A549 (cell line): ENCODE data around the gene OR10G3.

Experiments used
- CEBPB ChIP-seq, 2 experiments: fragments of >200 bp in 1 of 2; sonication (Bioruptor Twin) in 1 of 2; formaldehyde crosslinking in 1 of 2; IDR thresholded peaks; 2 replicates each; pipeline ENCODE4 v1.6.1; 2012 to 2016
- CHD4 ChIP-seq: fragments of 200-600 bp; sonication (generic); IDR thresholded peaks from 2 replicates; pipeline ENCODE4 v1.6.1; 2016; ENCODE audit warnings: antibody characterized with exemption, mild to moderate bottlenecking, borderline replicate concordance
- EHMT2 ChIP-seq: fragments of 200-600 bp; sonication (generic); IDR thresholded peaks from 2 replicates; pipeline ENCODE4 v1.6.1; 2016; ENCODE audit warnings: antibody characterized with exemption, low read depth, mild to moderate bottlenecking, moderate library complexity
- EP300 ChIP-seq, 2 experiments: fragments of >200 bp; sonication (Bioruptor Twin); formaldehyde crosslinking; IDR thresholded peaks; 2 replicates in 1 of 2; 3 replicates in 1 of 2; pipeline ENCODE4 v1.6.1; 2016 to 2017
- FOSB ChIP-seq: fragments of 250-450 bp; sonication (Bioruptor Pico); IDR thresholded peaks from 2 replicates; pipeline ENCODE4 v1.5.0; 2020; ENCODE audit warnings: mild to moderate bottlenecking, moderate library complexity
- JUN ChIP-seq, 2 experiments: fragments of >200 bp; sonication (Bioruptor Twin); formaldehyde crosslinking; IDR thresholded peaks; 2 replicates in 1 of 2; 3 replicates in 1 of 2; pipeline ENCODE4 v1.6.1; 2016 to 2017
- JUNB ChIP-seq: fragments of >200 bp; sonication (Bioruptor Twin); formaldehyde crosslinking; IDR thresholded peaks from 2 replicates; pipeline ENCODE4 v1.6.1; 2016
- POLR2A ChIP-seq: IDR thresholded peaks from 2 replicates; pipeline ENCODE4 v1.6.1; 2012; ENCODE audit warnings: mild to moderate bottlenecking, low read length
- TF ChIP-seq, protein P1 (sequence below): fragments of >200 bp; sonication (Bioruptor Twin); formaldehyde crosslinking; IDR thresholded peaks from 3 replicates; pipeline ENCODE4 v1.5.1; 2016
- TF ChIP-seq, protein P2 (sequence below): IDR thresholded peaks from 2 replicates; pipeline ENCODE4 v1.6.1; 2012
- TF ChIP-seq, protein P3 (sequence below): fragments of 150-350 bp; IDR thresholded peaks from 2 replicates; pipeline ENCODE4 v1.6.1; 2014; ENCODE audit warnings: low read depth, mild to moderate bottlenecking, low read length
- TF ChIP-seq, protein P4 (sequence below): fragments of 200-600 bp; sonication (generic); IDR thresholded peaks from 2 replicates; pipeline ENCODE4 v1.6.1; 2016; ENCODE audit warnings: antibody characterized with exemption, mild to moderate bottlenecking, moderate library complexity

DNA sequence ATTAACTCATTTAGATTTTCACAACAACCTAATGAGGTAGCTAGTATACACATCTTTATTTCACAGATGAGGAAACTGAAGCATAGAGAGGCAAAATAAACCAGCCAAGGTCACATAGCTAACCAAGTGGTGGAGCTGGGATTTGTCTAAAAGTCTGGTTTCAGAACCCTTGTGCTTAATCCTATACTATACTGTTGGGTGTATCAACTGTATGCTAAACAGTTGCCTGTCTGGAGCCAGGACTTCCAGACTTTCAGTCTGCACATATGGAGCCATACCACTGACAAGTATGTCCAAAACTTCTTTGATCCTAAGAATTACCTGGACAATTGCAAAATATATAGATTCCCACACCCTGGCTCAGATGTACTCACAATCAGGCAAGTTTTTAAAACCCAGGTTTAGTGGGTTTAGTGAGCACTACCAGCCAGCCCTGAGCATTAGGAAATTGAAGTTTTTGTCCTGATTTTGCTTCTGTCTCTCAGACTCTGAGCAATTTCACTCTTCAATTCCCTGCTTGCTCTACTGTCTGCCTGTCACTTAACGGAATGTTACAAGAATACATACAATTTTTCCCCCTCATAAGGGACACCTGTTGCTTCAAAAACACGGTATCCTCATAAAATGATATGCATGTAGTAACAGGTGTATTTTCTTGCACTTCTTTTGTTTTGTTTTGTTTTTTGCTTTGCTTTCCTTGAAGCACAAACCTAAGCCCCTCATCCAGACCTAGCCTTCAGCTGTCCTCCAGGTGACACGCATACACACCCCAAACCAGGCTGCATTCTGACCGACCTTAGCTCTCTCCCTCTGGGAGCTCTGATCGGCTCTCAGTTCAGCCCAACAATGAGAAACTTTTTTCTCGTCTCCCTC lies 44.1 kb downstream of the OR10G3 start:
- TF ChIP-seq CEBPB (IDR thresholded peaks at IDR 0.05) = no peak
- TF ChIP-seq POLR2A = no peak
- no peak for TF ChIP-seq EP300 (IDR thresholded peaks at IDR 0.05)
- TF ChIP-seq, protein P1, sequence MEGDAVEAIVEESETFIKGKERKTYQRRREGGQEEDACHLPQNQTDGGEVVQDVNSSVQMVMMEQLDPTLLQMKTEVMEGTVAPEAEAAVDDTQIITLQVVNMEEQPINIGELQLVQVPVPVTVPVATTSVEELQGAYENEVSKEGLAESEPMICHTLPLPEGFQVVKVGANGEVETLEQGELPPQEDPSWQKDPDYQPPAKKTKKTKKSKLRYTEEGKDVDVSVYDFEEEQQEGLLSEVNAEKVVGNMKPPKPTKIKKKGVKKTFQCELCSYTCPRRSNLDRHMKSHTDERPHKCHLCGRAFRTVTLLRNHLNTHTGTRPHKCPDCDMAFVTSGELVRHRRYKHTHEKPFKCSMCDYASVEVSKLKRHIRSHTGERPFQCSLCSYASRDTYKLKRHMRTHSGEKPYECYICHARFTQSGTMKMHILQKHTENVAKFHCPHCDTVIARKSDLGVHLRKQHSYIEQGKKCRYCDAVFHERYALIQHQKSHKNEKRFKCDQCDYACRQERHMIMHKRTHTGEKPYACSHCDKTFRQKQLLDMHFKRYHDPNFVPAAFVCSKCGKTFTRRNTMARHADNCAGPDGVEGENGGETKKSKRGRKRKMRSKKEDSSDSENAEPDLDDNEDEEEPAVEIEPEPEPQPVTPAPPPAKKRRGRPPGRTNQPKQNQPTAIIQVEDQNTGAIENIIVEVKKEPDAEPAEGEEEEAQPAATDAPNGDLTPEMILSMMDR = no peak
- TF ChIP-seq, protein P2, sequence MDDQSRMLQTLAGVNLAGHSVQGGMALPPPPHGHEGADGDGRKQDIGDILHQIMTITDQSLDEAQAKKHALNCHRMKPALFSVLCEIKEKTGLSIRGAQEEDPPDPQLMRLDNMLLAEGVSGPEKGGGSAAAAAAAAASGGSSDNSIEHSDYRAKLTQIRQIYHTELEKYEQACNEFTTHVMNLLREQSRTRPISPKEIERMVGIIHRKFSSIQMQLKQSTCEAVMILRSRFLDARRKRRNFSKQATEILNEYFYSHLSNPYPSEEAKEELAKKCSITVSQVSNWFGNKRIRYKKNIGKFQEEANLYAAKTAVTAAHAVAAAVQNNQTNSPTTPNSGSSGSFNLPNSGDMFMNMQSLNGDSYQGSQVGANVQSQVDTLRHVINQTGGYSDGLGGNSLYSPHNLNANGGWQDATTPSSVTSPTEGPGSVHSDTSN = no peak
- no peak for TF ChIP-seq EHMT2
- no peak for TF ChIP-seq JUN (IDR thresholded peaks at IDR 0.05)
- TF ChIP-seq CHD4 = no peak
- TF ChIP-seq, protein P3, sequence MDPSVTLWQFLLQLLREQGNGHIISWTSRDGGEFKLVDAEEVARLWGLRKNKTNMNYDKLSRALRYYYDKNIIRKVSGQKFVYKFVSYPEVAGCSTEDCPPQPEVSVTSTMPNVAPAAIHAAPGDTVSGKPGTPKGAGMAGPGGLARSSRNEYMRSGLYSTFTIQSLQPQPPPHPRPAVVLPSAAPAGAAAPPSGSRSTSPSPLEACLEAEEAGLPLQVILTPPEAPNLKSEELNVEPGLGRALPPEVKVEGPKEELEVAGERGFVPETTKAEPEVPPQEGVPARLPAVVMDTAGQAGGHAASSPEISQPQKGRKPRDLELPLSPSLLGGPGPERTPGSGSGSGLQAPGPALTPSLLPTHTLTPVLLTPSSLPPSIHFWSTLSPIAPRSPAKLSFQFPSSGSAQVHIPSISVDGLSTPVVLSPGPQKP = no peak
- no peak for TF ChIP-seq FOSB (CRISPR knock-in tag)
- TF ChIP-seq JUNB = no peak
- TF ChIP-seq, protein P4, sequence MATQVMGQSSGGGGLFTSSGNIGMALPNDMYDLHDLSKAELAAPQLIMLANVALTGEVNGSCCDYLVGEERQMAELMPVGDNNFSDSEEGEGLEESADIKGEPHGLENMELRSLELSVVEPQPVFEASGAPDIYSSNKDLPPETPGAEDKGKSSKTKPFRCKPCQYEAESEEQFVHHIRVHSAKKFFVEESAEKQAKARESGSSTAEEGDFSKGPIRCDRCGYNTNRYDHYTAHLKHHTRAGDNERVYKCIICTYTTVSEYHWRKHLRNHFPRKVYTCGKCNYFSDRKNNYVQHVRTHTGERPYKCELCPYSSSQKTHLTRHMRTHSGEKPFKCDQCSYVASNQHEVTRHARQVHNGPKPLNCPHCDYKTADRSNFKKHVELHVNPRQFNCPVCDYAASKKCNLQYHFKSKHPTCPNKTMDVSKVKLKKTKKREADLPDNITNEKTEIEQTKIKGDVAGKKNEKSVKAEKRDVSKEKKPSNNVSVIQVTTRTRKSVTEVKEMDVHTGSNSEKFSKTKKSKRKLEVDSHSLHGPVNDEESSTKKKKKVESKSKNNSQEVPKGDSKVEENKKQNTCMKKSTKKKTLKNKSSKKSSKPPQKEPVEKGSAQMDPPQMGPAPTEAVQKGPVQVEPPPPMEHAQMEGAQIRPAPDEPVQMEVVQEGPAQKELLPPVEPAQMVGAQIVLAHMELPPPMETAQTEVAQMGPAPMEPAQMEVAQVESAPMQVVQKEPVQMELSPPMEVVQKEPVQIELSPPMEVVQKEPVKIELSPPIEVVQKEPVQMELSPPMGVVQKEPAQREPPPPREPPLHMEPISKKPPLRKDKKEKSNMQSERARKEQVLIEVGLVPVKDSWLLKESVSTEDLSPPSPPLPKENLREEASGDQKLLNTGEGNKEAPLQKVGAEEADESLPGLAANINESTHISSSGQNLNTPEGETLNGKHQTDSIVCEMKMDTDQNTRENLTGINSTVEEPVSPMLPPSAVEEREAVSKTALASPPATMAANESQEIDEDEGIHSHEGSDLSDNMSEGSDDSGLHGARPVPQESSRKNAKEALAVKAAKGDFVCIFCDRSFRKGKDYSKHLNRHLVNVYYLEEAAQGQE = no peak
